Stomach (tissue), 4 donors: Measurements from ENCODE around the gene DST.

Experiments used
- CTCF ChIP-seq, 7 experiments: fragments of 450-650 bp in 4 of 7; fragments of 200-600 bp in 3 of 7; sonication (generic) in 3 of 7; IDR thresholded peaks; one replicate each; pipeline ENCODE4 v1.5.1; 2016 to 2019; ENCODE audit warnings: antibody characterized with exemption in 7 of 7, control low read depth in 2 of 7, mild to moderate bottlenecking in 1 of 7
- EP300 ChIP-seq: sonication (generic); formaldehyde crosslinking; IDR thresholded peaks from one replicate; pipeline ENCODE4 v1.6.1; 2017; ENCODE audit warnings: antibody characterized with exemption

GRCh38 chr6:56491606-56492328 lies 150.9 kb downstream of the DST start:
- no peak for TF ChIP-seq EP300
- TF ChIP-seq CTCF (IDR thresholded peaks at IDR 0.05), result no peak
